GM19023 (cell line): ENCODE measurements around the gene C1orf53.
"Not testable (repeated sequence)": the region's sequence is repeated elsewhere in the genome, so short reads cannot be mapped to it uniquely, and the experiment has no call there.

ENCODE experiments used
- ATAC-seq: cut with Tn5 transposase; IDR thresholded peaks from one replicate; pipeline ENCODE4 v1.9.1; 2021; ENCODE audit warnings: mild to moderate bottlenecking, moderate library complexity; ENCODE audit not compliant: unreplicated experiment

C1orf53 gene

GRCh38 chr1:197902454-197903195 lies at the start of gene C1orf53:
Gene C1orf53, plus strand, starts transcription at chr1:197902630. Its CDS starts 20 bp downstream, at chr1:197902650.
- ATAC-seq, result peak; percentile 97

GRCh38 chr1:197855751-197856150 lies 46.7 kb upstream of the C1orf53 start:
- not testable (repeated sequence) for ATAC-seq

- ATAC-seq, result no peak
Measured at GRCh38 chr1:197857477-197857876, 45.0 kb upstream of the C1orf53 start.

GRCh38 chr1:197859024-197859423 lies 43.4 kb upstream of the C1orf53 start:
- no peak for ATAC-seq

- no peak for ATAC-seq
Measured at GRCh38 chr1:197862221-197862620, 40.2 kb upstream of the C1orf53 start.

GRCh38 chr1:197862671-197863070 lies 39.8 kb upstream of the C1orf53 start:
- ATAC-seq, result no peak

GRCh38 chr1:197865809-197866208 lies 36.6 kb upstream of the C1orf53 start:
- no peak for ATAC-seq

- ATAC-seq, result peak; percentile 85
Measured at GRCh38 chr1:197868751-197869489, 33.5 kb upstream of the C1orf53 start.

- no peak for ATAC-seq
Measured at GRCh38 chr1:197869490-197870077, 32.8 kb upstream of the C1orf53 start.

- no peak for ATAC-seq
Measured at GRCh38 chr1:197876894-197877293, 25.5 kb upstream of the C1orf53 start.

- not testable (repeated sequence) for ATAC-seq
Measured at GRCh38 chr1:197880385-197880784, 22.0 kb upstream of the C1orf53 start.

- not testable (repeated sequence) for ATAC-seq
Measured at GRCh38 chr1:197882241-197882640, 20.2 kb upstream of the C1orf53 start.

- ATAC-seq, result no peak
Measured at GRCh38 chr1:197884173-197884572, 18.3 kb upstream of the C1orf53 start.

- ATAC-seq, result no peak
Measured at GRCh38 chr1:197890936-197891335, 11.5 kb upstream of the C1orf53 start.

GRCh38 chr1:197892684-197893083 lies 9.7 kb upstream of the C1orf53 start:
- no peak for ATAC-seq

GRCh38 chr1:197896301-197896700 lies 6.1 kb upstream of the C1orf53 start:
- ATAC-seq, result no peak

- no peak for ATAC-seq
Measured at GRCh38 chr1:197899037-197899436, 3.4 kb upstream of the C1orf53 start.

- no peak for ATAC-seq
Measured at GRCh38 chr1:197902131-197902453, 338 bp upstream of the C1orf53 start.

- ATAC-seq, result no peak
Measured at GRCh38 chr1:197903196-197903514, 725 bp downstream of the C1orf53 start.

GRCh38 chr1:197904126-197904787 lies 1.8 kb downstream of the C1orf53 start:
- no peak for ATAC-seq

- ATAC-seq, result no peak
Measured at GRCh38 chr1:197905699-197906351, 3.4 kb downstream of the C1orf53 start.
